Activated CD4-positive, CD25-positive, alpha-beta regulatory T cell treated with anti-CD3 and anti-CD28 coated beads, Interleukin-2, amount 50 U/mL, for 72 hours (primary cell): ENCODE measurements around the gene SLC8A2.
"Not testable (repeated sequence)": the region's sequence is repeated elsewhere in the genome, so short reads cannot be mapped to it uniquely, and the experiment has no call there.

Experiments
- DNase-seq: peaks from one replicate; pipeline ENCODE4 v3.0.0; 2021

Gene SLC8A2

DNA sequence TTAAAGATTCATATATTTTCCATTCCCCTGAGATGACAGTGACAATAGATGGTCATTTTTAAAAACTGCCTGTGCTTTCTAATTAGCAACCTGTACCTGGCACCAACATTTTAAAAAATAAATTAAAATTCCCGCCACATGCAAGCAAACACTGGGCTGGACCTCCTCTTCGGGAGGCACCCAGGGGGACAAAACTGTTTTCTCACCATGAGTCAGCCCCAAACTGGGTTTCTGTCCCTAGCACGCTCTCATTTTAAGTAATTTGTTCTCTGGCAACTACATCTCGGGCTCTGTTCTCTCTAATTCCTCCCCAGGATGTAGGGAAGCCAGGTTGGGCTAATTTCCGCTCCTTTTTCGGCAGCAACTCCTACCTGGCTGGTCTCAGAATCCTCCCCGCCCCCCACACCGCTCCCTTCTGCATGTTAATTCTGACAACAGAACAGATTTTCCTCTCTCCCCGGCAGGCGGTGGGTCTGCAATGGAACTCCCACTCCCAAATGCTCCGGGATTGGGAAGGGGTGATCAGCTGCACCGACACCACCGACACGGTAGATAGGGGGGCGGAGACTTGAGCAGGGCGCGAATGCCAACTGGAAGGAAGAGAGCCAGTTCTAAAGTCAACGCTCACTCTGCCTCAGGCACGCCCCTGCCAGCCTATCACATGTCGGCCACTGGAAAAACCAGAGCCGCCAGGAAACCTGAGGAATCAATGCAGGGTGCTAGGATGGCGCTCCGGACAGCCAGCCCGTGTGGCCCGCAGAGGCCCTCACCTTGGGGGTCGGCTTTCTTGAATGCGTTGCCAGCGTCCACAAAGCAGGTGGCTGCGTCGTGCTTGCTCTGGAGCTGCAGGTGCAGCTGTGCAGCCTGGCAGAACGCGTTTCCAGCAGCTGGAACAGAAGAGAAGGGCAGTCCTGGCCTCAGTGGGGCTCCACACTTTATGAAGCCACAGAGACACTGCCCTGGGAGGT is 28.5 kb upstream of the SLC8A2 start:
- DNase-seq: no peak

DNA sequence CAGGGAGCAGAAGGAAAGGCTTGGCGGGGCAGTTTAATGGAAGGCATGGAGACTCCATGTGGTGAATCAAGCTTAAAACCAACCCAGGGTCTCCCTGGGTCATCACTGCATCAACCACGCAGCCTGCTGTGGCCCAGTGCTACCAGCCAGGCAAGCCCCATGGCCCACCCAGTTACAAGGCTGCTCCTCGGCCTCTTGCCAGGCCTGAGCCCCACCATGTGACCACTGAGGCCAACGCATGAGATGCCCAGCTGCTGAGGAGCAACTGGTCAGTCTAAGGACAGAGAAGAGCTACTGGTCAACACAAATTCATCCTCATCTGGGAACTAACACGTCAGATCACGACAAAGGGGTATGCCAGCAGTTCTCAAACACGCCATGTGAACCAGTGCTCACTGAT is 27.7 kb upstream of the SLC8A2 start:
- DNase-seq: no peak

DNA sequence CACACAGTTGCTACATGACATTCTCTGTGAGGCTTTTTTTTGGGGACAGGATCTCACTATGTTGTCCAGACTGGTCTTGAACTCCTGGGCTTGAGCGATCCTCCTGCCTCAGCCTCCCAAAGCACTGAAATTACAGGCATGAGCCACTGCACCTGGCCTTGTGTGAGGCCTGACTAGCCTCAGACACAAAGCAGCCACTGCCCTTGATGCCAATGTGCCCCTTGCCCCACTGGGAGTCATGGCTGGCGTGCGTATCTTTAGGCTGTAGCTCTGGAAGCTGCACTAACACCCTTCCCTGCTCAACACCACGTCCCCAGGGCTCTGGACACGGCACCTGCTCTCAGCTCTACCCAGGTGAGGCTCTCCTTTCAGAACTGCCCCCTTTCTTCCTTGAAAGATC is 26.9 kb upstream of the SLC8A2 start:
- no peak for DNase-seq

- no peak for DNase-seq
These were observed 26.3 kb upstream of the SLC8A2 start for GRCh38 chr19:47497821-47498520.

DNA sequence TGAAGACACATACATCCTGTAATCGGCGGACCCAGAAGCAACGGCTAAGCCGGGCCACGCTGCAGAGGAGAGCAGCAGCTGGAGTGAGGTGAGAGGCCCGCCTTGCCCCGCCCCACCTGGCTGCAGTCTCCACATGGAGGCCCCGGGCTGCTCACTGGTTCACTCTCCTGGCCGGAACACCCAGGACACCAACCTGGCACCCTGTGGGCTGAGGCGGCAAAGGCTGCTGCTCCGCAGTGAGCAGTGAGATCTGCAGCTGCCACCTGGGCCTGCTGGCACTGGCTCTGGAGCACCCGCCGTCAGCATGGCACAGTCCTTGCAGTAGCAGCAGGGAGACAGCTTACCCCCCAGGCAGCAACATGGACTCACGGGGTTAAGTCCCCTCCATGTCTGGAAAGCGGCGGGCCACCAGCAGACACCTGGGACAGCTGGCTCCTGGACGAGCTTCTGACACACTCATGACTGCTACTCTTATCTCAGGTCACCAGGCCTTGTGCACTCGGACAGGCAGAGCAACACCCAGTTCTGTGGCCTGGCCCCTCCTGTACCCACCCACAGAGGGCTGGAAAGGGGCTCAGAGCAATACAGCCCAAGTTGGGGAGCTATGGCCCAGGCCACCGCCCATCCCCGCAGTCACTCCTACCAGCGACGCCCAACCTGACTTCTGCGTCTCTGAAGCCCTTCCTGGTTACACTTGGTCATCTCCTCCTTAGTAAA is 25.5 kb upstream of the SLC8A2 start:
- no peak for DNase-seq

DNA sequence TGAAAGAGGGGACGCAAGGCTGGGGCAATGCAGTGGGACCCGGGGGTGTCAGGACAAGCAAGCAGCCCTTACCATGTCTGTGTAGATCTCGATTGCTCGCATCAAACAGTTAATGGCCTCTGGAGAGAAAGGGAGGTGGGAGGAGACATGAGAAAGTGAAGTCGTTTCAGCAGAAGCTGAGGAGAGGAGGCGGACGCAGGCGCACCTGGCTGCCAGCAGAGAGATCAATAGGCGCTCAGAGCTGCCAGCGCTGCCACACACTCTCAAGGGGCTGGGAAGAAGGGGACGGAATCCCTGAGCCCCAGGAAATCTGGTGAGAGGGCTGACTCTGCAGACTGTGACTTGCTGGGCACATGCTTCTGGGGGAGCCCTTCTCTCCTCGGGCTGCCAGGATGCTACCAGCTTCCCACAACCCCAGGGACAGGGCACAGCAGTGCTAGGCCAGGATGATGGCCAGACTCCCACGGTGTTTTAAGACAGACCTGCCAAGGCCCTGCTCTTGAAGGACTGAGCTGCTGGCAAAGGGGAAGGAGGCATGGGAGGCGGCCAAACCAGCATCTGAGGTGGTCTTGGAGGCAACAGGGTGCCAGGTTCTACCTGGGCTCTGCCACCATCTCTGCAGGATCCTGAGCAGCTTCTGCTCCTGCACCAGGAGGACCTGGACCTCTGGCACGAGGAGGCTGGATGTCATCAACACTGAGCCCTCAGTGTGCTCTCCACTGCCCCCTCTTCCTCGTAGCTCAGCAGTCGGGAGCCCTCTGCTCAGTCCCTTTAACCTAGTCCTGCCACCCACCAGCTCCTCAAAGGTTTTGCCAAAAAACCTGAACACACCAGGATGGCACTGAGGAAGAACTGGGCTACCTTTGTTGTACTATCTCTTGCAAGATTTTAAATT is 24.0 kb upstream of the SLC8A2 start:
- DNase-seq: no peak

DNA sequence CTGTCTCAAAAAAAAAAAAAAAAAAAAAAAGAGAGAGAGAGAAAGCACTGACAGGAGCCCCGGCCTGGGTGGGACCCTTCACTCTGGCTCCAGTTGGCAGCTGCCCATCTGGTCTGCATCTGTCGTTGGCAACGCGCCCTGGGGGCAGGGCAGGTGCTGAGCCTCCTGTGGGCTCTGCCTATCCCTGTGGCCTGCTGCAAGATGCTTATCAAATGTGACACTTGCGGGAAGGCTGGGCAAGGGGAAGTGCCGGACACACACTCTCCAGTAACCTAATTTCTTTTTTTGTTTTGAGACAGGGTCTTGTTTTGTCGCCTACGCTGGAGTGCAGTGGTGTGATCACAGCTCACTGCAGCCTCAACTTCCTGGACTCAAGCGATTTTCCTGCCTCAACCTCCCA is 23.0 kb upstream of the SLC8A2 start:
- DNase-seq: no peak

GRCh38 chr19:47494211-47494547 is 22.5 kb upstream of the SLC8A2 start:
- no peak for DNase-seq

DNA sequence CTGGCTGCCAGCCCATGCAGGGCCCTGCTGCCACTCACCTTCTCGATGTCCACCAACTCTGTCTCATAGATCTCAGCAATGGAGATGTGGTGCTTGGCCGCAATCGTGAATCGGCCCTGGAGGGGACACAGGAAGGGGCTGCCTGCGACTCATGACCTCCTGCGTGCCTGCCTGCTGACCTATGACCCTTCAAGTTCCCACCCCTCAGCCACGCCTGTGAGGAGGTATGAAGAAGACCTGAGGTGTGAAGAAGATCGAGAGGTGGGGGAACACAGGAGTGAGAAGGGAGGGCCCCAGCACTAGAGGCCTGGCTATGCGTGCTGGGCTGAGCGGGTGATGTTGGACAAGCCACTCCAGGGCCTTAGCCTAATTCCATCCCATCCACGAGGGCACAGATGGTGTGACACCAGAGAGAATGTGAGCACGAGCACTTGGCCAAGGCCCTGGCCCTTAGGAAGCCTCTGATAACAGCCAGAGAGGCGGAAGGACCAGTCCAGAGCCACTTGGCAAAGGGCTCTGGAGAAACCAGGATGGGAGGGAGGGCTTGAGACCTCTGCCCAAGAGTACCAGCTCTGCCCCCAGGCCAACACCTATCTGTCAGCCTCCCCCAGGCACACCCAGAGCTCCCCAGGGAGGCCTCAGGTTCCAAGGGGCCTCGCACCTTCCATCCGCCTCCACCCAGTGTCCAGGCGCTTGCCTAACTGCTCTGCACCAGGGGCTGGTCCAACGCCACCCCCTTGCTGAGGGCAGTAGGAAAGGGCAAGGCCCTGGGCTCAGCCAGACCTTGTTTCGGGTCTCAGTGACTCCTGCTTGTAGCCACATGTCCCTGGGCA is 21.9 kb upstream of the SLC8A2 start:
- DNase-seq: no peak

DNA sequence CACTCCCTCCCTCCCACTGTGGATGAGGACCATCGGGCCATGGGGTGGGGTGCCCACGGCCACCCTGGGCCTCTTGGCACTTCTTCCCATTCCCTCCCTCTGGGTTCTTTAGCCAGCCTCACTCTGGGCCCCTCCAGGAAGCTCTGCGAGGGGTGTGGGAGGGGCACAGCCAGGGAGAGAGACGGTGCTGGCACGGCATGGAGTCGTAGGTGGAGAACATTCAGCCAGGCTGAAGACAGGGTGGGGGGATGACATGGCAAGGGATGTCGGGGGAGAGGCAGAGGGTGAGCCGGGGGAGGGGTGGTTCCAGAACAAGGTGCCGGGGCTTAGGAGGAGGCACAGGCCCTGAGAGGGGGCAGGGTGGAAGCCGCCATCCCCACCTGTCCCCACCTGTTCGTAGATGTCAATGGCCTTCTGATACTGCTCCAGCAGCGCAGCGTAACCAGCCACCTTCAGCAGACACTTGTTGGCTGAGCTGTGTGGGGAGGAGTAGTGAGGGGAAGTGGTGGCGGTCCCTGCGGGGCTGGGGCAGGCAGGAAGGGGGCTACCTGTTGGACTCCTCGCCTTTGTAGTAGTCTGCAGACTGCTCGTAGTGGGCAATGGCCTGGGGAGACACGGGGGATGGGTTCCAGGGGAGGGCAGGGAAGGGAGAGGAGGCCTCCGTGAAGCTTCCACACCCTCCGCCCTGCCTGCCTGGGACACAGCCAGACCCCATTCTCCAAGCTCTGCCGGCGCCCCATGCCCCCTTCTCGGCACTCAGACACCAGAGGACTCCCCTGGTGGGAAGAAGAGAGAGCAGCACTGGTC is 21.1 kb upstream of the SLC8A2 start:
- no peak for DNase-seq

DNA sequence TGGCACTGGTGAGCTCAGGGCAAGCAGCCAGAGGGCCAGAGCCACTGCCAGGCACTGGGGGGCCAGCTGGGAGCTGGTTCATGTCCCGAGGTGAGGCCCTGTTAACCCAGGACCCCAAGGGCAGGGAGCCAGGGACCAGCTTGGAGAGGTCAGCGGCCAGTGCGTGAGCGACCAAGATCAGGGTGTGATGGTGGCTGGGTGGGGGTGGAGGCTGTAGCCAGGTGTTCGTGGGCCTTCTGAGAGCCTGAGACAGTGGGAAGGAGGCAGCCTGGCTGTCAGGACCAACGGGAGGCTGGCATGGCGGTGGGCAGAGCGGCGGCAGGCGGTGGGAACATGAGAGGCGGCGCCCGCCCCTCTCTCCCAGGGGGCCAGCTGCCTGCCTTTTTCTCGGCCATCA is 20.4 kb upstream of the SLC8A2 start:
- no peak for DNase-seq

GRCh38 chr19:47491358-47492136 is 19.9 kb upstream of the SLC8A2 start:
- DNase-seq: no peak

- no peak for DNase-seq
These were observed 19.2 kb upstream of the SLC8A2 start for GRCh38 chr19:47490847-47491246.

GRCh38 chr19:47490031-47490430 is 18.3 kb upstream of the SLC8A2 start:
- no peak for DNase-seq

GRCh38 chr19:47489072-47489914 is 17.6 kb upstream of the SLC8A2 start:
- DNase-seq: no peak

DNA sequence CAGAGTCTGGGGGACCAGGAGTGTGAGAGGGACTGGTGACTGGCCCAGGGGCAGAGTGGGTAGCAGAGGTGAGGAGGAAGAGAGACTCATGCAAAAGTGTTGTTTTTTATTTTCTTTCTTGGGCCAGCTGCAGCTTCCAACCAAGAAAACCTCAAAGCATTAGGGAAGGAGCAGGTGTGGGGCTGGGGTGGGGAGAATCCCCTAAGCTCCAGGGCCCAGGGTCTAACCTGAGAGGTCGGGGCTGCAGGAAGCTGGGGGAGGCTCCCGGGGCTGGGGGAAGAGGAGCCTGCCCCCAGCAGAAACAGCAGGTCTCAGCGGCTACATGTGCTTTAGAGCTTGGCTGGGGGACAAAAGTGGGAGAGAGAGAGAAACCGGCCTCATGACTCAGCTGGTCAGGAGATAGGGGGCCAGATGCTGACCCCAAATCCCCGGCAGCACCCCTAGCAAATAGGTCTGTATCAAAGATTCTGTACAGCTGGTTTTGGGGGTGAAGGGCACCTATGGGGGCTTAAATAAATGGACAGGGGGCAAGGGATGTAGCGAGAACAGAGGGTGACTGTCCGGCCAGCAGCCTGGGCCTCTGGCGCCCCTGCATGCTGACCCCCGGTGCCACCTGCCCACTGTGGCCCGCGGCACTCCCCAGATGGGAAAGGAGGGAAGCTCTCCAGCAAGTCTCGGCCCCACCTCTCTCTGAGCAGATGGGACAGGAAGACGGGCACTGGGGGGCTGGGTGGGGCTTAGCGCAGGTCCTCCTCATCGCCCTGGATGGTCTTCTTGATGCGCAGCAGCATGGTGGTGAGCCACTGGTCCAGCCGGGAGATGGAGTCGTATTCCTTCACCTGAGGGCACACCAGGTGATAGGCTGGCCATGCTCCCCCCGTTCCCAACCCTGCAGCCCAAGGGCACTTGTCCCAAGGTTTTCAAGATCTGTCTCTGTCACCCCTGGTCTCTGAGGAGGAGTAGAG is 16.1 kb upstream of the SLC8A2 start:
- DNase-seq: no peak

GRCh38 chr19:47486900-47487299 is 15.2 kb upstream of the SLC8A2 start:
- DNase-seq: no peak

GRCh38 chr19:47486220-47486619 is 14.5 kb upstream of the SLC8A2 start:
- not testable (repeated sequence) for DNase-seq
